Osteoblast (primary cell): ENCODE measurements around the gene ADK. TPM values are rescaled to one million over a fixed set of nuclear protein-coding genes. Genes with fewer than 3 reads are reported as not detected.

Experiments used
- DNase-seq: peaks from one replicate; pipeline ENCODE4 v3.0.0; 2011; ENCODE audit warnings: low spot score, mixed read lengths; ENCODE audit not compliant: insufficient read length; ENCODE audit errors: missing footprints
- H2AFZ ChIP-seq: 2 replicates; pipeline ENCODE4 v1.6.0; 2011; ENCODE audit warnings: mild to moderate bottlenecking, low read length
- H3K27ac ChIP-seq: 2 replicates; pipeline ENCODE4 v1.5.1; 2011; ENCODE audit warnings: mild to moderate bottlenecking, low read depth, low read length, moderate library complexity
- H3K27me3 ChIP-seq: 2 replicates; pipeline ENCODE4 v1.6.0; 2012; ENCODE audit warnings: mild to moderate bottlenecking, control low read depth, inconsistent platforms, low read length, moderate library complexity; ENCODE audit not compliant: insufficient read depth
- H3K36me3 ChIP-seq: 2 replicates; pipeline ENCODE4 v1.5.1; 2011; ENCODE audit warnings: mild to moderate bottlenecking, low read length, control low read depth, moderate library complexity; ENCODE audit not compliant: insufficient read depth
- H3K4me1 ChIP-seq: 2 replicates; pipeline ENCODE4 v1.5.1; 2011; ENCODE audit warnings: mild to moderate bottlenecking, low read length, control low read depth, moderate library complexity; ENCODE audit not compliant: insufficient read depth
- H3K4me2 ChIP-seq: 2 replicates; pipeline ENCODE4 v1.6.0; 2011; ENCODE audit warnings: mild to moderate bottlenecking, low read length; ENCODE audit not compliant: insufficient read depth
- H3K4me3 ChIP-seq: fragments of 200-600 bp; sonication (generic); 3 replicates; pipeline ENCODE4 v1.5.1; 2012; ENCODE audit warnings: mild to moderate bottlenecking, low read length, inconsistent platforms; ENCODE audit not compliant: insufficient read depth
- H3K79me2 ChIP-seq: 2 replicates; pipeline ENCODE4 v1.6.0; 2012; ENCODE audit warnings: mild to moderate bottlenecking, low read length, control low read depth, inconsistent platforms; ENCODE audit not compliant: insufficient read depth
- H3K9me3 ChIP-seq: 2 replicates; pipeline ENCODE4 v1.5.1; 2011; ENCODE audit warnings: low read depth, low read length, control low read depth
- H4K20me1 ChIP-seq: 2 replicates; pipeline ENCODE4 v1.6.0; 2012; ENCODE audit warnings: mild to moderate bottlenecking, low read length, control low read depth; ENCODE audit not compliant: insufficient read depth
- CTCF ChIP-seq: IDR thresholded peaks from 2 replicates; pipeline ENCODE4 v1.5.1; 2011; ENCODE audit warnings: mild to moderate bottlenecking, low read depth, low read length, moderate library complexity; ENCODE audit errors: extremely low read depth
- total RNA-seq: library from RNA; depleted of rRNA; stranded (reverse); fragments of >200 nt; gene quantifications from 2 replicates; pipeline ENCODE4 v1.2.3, GENCODE V29; 2012

The ADK gene
- total RNA-seq, 1 donor: 34.0 TPM

DNA sequence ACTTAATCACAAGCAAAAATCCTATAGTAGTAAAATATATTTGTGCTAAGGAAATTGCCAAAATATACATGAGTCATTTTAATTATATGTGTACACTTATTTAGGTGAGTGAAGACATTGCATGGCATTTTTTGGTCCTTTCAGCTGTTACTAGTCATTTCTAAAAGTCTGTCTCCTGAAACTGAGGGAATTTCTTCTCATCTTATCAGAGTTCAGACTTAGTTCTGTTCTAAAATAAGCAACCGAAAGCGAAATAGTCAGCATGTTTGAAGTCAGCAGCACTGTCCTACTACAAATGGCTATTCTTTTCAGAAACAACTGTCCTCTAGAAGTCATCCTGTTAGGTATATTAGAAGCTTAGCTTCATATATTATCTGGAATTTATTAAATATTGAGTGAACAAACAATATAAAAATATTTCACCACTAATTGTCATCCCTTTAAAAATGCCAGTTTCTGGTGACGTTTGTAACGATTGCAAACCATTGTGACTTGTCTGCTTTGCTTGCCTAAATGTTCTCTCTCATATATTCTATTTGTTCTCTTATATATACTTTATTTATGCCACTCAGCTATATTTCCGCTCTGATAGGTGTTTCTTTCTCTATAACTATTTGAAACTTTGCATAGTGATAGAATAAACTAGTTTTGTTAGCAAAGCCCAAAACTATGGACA, 448.0 kb downstream of the ADK start:
- H3K4me2 ChIP-seq: peak overlapping the region; percentile 15
- H2AFZ ChIP-seq: no peak overlapping the region
- no peak for TF ChIP-seq CTCF
- H3K9me3 ChIP-seq: no peaks in the 10 kb centered on the region
- H4K20me1 ChIP-seq: no peaks in the 10 kb centered on the region
- H3K27ac ChIP-seq: no peak overlapping the region
- H3K27me3 ChIP-seq: no peaks in the 10 kb centered on the region
- H3K79me2 ChIP-seq: no peaks in the 10 kb centered on the region
- no peak overlapping the region for H3K4me3 ChIP-seq
- peak; percentile 6 for DNase-seq
- H3K36me3 ChIP-seq: no peaks in the 10 kb centered on the region
- no peaks in the 10 kb centered on the region for H3K4me1 ChIP-seq

- Histone ChIP-seq H3K4me1 (no peaks in the 10 kb centered on the region), H3K9me3 (no peaks in the 10 kb centered on the region), H4K20me1 (no peaks in the 10 kb centered on the region), H3K79me2 (no peaks in the 10 kb centered on the region), H3K4me2 (no peak overlapping the region), H2AFZ (no peak overlapping the region), H3K4me3 (no peak overlapping the region), H3K36me3 (no peaks in the 10 kb centered on the region), H3K27ac (no peak overlapping the region), H3K27me3 (no peaks in the 10 kb centered on the region)
- no peak for TF ChIP-seq CTCF
- no peak for DNase-seq
Observed at GRCh38 chr10:74599672-74600071, 448.7 kb downstream of the ADK start.

- Histone ChIP-seq H3K27ac (no peak overlapping the region), H4K20me1 (no peaks in the 10 kb centered on the region), H3K4me3 (no peak overlapping the region), H3K9me3 (no peaks in the 10 kb centered on the region), H3K79me2 (no peaks in the 10 kb centered on the region), H3K27me3 (no peaks in the 10 kb centered on the region), H2AFZ (no peak overlapping the region), H3K36me3 (no peaks in the 10 kb centered on the region), H3K4me1 (no peaks in the 10 kb centered on the region), H3K4me2 (no peak overlapping the region)
- DNase-seq: no peak
- TF ChIP-seq CTCF: no peak
Observed at GRCh38 chr10:74600170-74600569, 449.1 kb downstream of the ADK start.

GRCh38 chr10:74602576-74602975, 451.6 kb downstream of the ADK start:
- no peaks in the 10 kb centered on the region for H4K20me1 ChIP-seq
- DNase-seq: peak; percentile 8
- H3K27ac ChIP-seq: no peak overlapping the region
- H3K4me2 ChIP-seq: no peak overlapping the region
- no peaks in the 10 kb centered on the region for H3K4me1 ChIP-seq
- no peak for TF ChIP-seq CTCF
- no peaks in the 10 kb centered on the region for H3K9me3 ChIP-seq
- H3K79me2 ChIP-seq: no peaks in the 10 kb centered on the region
- no peak overlapping the region for H2AFZ ChIP-seq
- H3K36me3 ChIP-seq: no peaks in the 10 kb centered on the region
- H3K27me3 ChIP-seq: no peaks in the 10 kb centered on the region
- H3K4me3 ChIP-seq: no peak overlapping the region
